ENCODE results near the gene PDGFA.

GRCh38 chr7:474605-475424 lies 44.8 kb downstream of the PDGFA start:
- no peak for TF ChIP-seq CTCF (IDR thresholded peaks at IDR 0.05 in 4 of 5, conservative IDR thresholded peaks at IDR 0.05 in 1 of 5)
- TF ChIP-seq POLR2A (IDR thresholded peaks at IDR 0.05): no peak
